CD4-positive, alpha-beta T cell treated with Interleukin-4 for 4 hours (primary cell): Measurements from ENCODE around the gene TCP11.

Experiments used
- DNase-seq: peaks from one replicate; pipeline ENCODE4 v3.0.0-alpha.2; 2020

The TCP11 gene

GRCh38 chr6:35078896-35079295 lies 62.2 kb downstream of the TCP11 start:
- DNase-seq = no peak

GRCh38 chr6:35078226-35078850 lies 62.8 kb downstream of the TCP11 start:
- DNase-seq = no peak

- DNase-seq = no peak
Observed at GRCh38 chr6:35077713-35078105, 63.4 kb downstream of the TCP11 start.

GRCh38 chr6:35076997-35077712 lies 64.0 kb downstream of the TCP11 start:
- DNase-seq = no peak

GRCh38 chr6:35073766-35074471 lies 67.2 kb downstream of the TCP11 start:
- DNase-seq = no peak

- no peak for DNase-seq
Observed at GRCh38 chr6:35073211-35073610, 67.9 kb downstream of the TCP11 start.

- no peak for DNase-seq
Observed at GRCh38 chr6:35072698-35073055, 68.5 kb downstream of the TCP11 start.

- no peak for DNase-seq
Observed at GRCh38 chr6:35072051-35072697, 69.0 kb downstream of the TCP11 start.

GRCh38 chr6:35071347-35071994 lies 69.7 kb downstream of the TCP11 start:
- DNase-seq = no peak

- DNase-seq = no peak
Observed at GRCh38 chr6:35070111-35070510, 71.0 kb downstream of the TCP11 start.

GRCh38 chr6:35069262-35069661 lies 71.9 kb downstream of the TCP11 start:
- DNase-seq = no peak

- no peak for DNase-seq
Observed at GRCh38 chr6:35068644-35069043, 72.5 kb downstream of the TCP11 start.

- no peak for DNase-seq
Observed at GRCh38 chr6:35068206-35068605, 72.9 kb downstream of the TCP11 start.
